Esophagus muscularis mucosa (tissue), 4 donors: ENCODE results near the gene COA3.

Experiments
- CTCF ChIP-seq, 3 experiments: fragments of 200-600 bp in 2 of 3; fragments of 450-650 bp in 1 of 3; sonication (generic) in 2 of 3; IDR thresholded peaks; one replicate each; pipeline ENCODE4 v1.5.1; 2017 to 2019; ENCODE audit warnings: antibody characterized with exemption in 3 of 3, mild to moderate bottlenecking in 2 of 3, moderate library complexity in 1 of 3
- EP300 ChIP-seq: sonication (generic); formaldehyde crosslinking; IDR thresholded peaks from one replicate; pipeline ENCODE4 v1.6.1; 2017; ENCODE audit warnings: antibody characterized with exemption
- POLR2A ChIP-seq: fragments of 450-650 bp; IDR thresholded peaks from one replicate; pipeline ENCODE4 v1.6.1; 2017; ENCODE audit warnings: antibody characterized with exemption, moderate library complexity, mild to moderate bottlenecking, low read depth
- POLR2AphosphoS5 ChIP-seq, 2 donors: sonication (generic); formaldehyde crosslinking; IDR thresholded peaks; one replicate each; pipeline ENCODE4 v1.6.1; 2017; ENCODE audit warnings: antibody characterized with exemption in 2 of 2

GRCh38 chr17:42818379-42818778 lies 19.9 kb upstream of the COA3 start:
- TF ChIP-seq CTCF (IDR thresholded peaks at IDR 0.05) (no peak), POLR2AphosphoS5 (IDR thresholded peaks at IDR 0.05) (no peak), EP300 (no peak), POLR2A (no peak)
